WTC11 (cell line): Measurements from ENCODE around the gene SVOPL. TPM values are rescaled to one million over a fixed set of nuclear protein-coding genes. Genes with fewer than 3 reads are reported as not detected.

Source experiments
- ATAC-seq: fragments of 200-7000 bp; cut with Tn5 transposase; 2 replicates; pipeline ENCODE4 v1.10.0; 2021; ENCODE audit warnings: mild to moderate bottlenecking, moderate library complexity
- CTCF ChIA-PET: fragments of 300-600 bp; sonication (Branson Sonifier 250); formaldehyde crosslinking; loops from one replicate; lab custom pipeline; 2021; ENCODE audit warnings: antibody characterized with exemption; lab: Charles Lee
- POLR2A ChIA-PET: fragments of 350-600 bp; sonication (Branson Sonifier 250); formaldehyde crosslinking; loops from one replicate; lab custom pipeline; 2021; ENCODE audit warnings: antibody characterized with exemption; lab: Charles Lee
- DNase-seq: peaks from one replicate; pipeline ENCODE4 v3.0.0; 2021; ENCODE audit warnings: low spot score
- H3K27ac Mint-ChIP-seq: 2 replicates; pipeline ENCODE4 v1.8.0; 2021; ENCODE audit warnings: mixed read lengths
- H3K27me3 Mint-ChIP-seq: 2 replicates; pipeline ENCODE4 v1.8.0; 2021; ENCODE audit warnings: low read depth, mild to moderate bottlenecking, moderate library complexity, mixed read lengths
- H3K36me3 Mint-ChIP-seq: 2 replicates; pipeline ENCODE4 v1.8.0; 2021; ENCODE audit warnings: mixed read lengths
- H3K4me1 Mint-ChIP-seq: 2 replicates; pipeline ENCODE4 v1.8.0; 2022; ENCODE audit warnings: mixed read lengths
- H3K4me3 Mint-ChIP-seq: 2 replicates; pipeline ENCODE4 v1.8.0; 2021; ENCODE audit warnings: mild to moderate bottlenecking, moderate library complexity, mixed read lengths
- H3K9me3 Mint-ChIP-seq: 2 replicates; pipeline ENCODE4 v1.8.0; 2021; ENCODE audit warnings: mixed read lengths
- AFF4 ChIP-seq: sonication (generic); formaldehyde crosslinking; IDR thresholded peaks from 2 replicates; pipeline ENCODE4 v1.8.1; 2023; ENCODE audit warnings: mild to moderate bottlenecking, missing genetic modification reagents, borderline replicate concordance
- ARID4B ChIP-seq: sonication (generic); formaldehyde crosslinking; IDR thresholded peaks from 2 replicates; pipeline ENCODE4 v1.8.0; 2023; ENCODE audit warnings: missing genetic modification reagents, mild to moderate bottlenecking, borderline replicate concordance
- ATF6 ChIP-seq: sonication (generic); formaldehyde crosslinking; IDR thresholded peaks from 2 replicates; pipeline ENCODE4 v1.8.1; 2023; ENCODE audit warnings: mild to moderate bottlenecking, missing genetic modification reagents
- CDX4 ChIP-seq: fragments of 250-450 bp; sonication (Bioruptor Pico); IDR thresholded peaks from 2 replicates; pipeline ENCODE4 v1.9.0; 2021; ENCODE audit warnings: moderate library complexity, mild to moderate bottlenecking, inconsistent platforms, borderline replicate concordance
- CREB1 ChIP-seq: sonication (generic); formaldehyde crosslinking; IDR thresholded peaks from 2 replicates; pipeline ENCODE4 v1.8.0; 2023; ENCODE audit warnings: mild to moderate bottlenecking, missing genetic modification reagents
- E2F1 ChIP-seq: sonication (generic); formaldehyde crosslinking; IDR thresholded peaks from 2 replicates; pipeline ENCODE4 v1.8.0; 2022; ENCODE audit warnings: mild to moderate bottlenecking, missing genetic modification reagents
- EMX1 ChIP-seq: fragments of 250-450 bp; sonication (Bioruptor Pico); IDR thresholded peaks from 2 replicates; pipeline ENCODE4 v1.8.0; 2021; ENCODE audit warnings: mild to moderate bottlenecking
- ESRRA ChIP-seq: sonication (generic); formaldehyde crosslinking; IDR thresholded peaks from 2 replicates; pipeline ENCODE4 v1.8.1; 2022; ENCODE audit warnings: mild to moderate bottlenecking, missing genetic modification reagents, borderline replicate concordance
- GABPB1 ChIP-seq: sonication (generic); formaldehyde crosslinking; IDR thresholded peaks from 2 replicates; pipeline ENCODE4 v1.8.1; 2023; ENCODE audit warnings: mild to moderate bottlenecking, missing genetic modification reagents
- GTF2I ChIP-seq: fragments of 250-450 bp; sonication (Bioruptor Pico); conservative IDR thresholded peaks from 2 replicates; pipeline ENCODE4 v1.4.0; 2021; ENCODE audit warnings: mild to moderate bottlenecking
- HMGXB4 ChIP-seq: sonication (generic); formaldehyde crosslinking; IDR thresholded peaks from 2 replicates; pipeline ENCODE4 v1.8.1; 2023; ENCODE audit warnings: mild to moderate bottlenecking, moderate library complexity, missing genetic modification reagents
- NFATC4 ChIP-seq: fragments of 250-450 bp; sonication (Bioruptor Pico); IDR thresholded peaks from 2 replicates; pipeline ENCODE4 v1.9.0; 2021; ENCODE audit warnings: mild to moderate bottlenecking
- NFE2L1 ChIP-seq: sonication (generic); formaldehyde crosslinking; IDR thresholded peaks from 2 replicates; pipeline ENCODE4 v1.8.1; 2023; ENCODE audit warnings: missing genetic modification reagents
- NFYB ChIP-seq: sonication (generic); formaldehyde crosslinking; conservative IDR thresholded peaks from 2 replicates; pipeline ENCODE4 v1.8.0; 2022; ENCODE audit warnings: low read depth, missing genetic modification reagents
- PRRX2 ChIP-seq: fragments of 250-450 bp; sonication (Bioruptor Pico); IDR thresholded peaks from 2 replicates; pipeline ENCODE4 v1.8.0; 2021; ENCODE audit warnings: mild to moderate bottlenecking
- RELA ChIP-seq: sonication (generic); formaldehyde crosslinking; IDR thresholded peaks from 2 replicates; pipeline ENCODE4 v1.8.1; 2022; ENCODE audit warnings: missing genetic modification reagents, mild to moderate bottlenecking, borderline replicate concordance
- ZNF263 ChIP-seq: sonication (generic); formaldehyde crosslinking; IDR thresholded peaks from 2 replicates; pipeline ENCODE4 v1.8.1; 2022; ENCODE audit warnings: low read depth, mild to moderate bottlenecking, moderate library complexity, missing genetic modification reagents
- ZNF317 ChIP-seq: sonication (generic); formaldehyde crosslinking; IDR thresholded peaks from 2 replicates; pipeline ENCODE4 v1.8.1; 2023; ENCODE audit warnings: low read depth, mild to moderate bottlenecking, moderate library complexity, missing genetic modification reagents, borderline replicate concordance
- total RNA-seq: library from RNA; stranded (reverse); gene quantifications from 3 replicates; pipeline ENCODE4 v1.2.3, GENCODE V29; 2021
- TF ChIP-seq, protein P1 (sequence below): sonication (generic); formaldehyde crosslinking; IDR thresholded peaks from 2 replicates; pipeline ENCODE4 v1.8.0; 2022; ENCODE audit warnings: missing genetic modification reagents

The SVOPL gene
- total RNA-seq, 1 experiment from 2014 or later = 1.9 TPM

DNA sequence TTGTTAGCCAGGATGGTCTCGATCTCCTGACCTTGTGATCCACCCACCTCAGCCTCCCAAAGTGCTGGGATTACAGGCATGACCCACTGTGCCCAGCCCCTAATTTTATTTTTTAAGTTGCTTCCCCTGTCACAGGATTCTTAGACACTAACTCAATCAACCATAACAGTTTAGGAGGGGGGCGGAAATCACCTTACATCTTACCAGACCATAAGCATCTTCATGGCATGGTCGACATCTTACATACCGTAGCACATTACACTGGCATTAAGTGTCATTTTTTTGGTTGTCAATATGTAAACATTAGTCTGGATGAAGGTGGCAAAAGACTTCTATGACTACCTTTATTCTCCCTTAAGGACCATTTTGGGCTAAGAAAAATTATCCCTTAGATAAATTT lies 145.5 kb downstream of the SVOPL start:
- CTCF ChIA-PET = no interaction called here
- Mint-ChIP-seq H3K4me3 (no peak overlapping the region), H3K4me1 (no peaks in the 10 kb centered on the region), H3K27me3 (peaks cover 6% of the 10 kb centered on the region; the same call in 1 of the 2 replicates), H3K9me3 (peaks cover 74% of the 10 kb centered on the region)
- TF ChIP-seq CDX4 = no peak
- TF ChIP-seq NFYB (CRISPR knock-in tag) = no peak
- TF ChIP-seq PRRX2 = no peak
- TF ChIP-seq RELA (CRISPR knock-in tag) = no peak
- TF ChIP-seq ATF6 = no peak
- no peak for TF ChIP-seq GTF2I (CRISPR knock-in tag)
- TF ChIP-seq ZNF263 = no peak
- no peak for TF ChIP-seq HMGXB4 (CRISPR knock-in tag)
- TF ChIP-seq AFF4 (CRISPR knock-in tag) = no peak
- TF ChIP-seq CREB1 (CRISPR knock-in tag) = no peak
- TF ChIP-seq GABPB1 (CRISPR knock-in tag) = no peak
- no peak for TF ChIP-seq ARID4B (CRISPR knock-in tag)
- no peak for TF ChIP-seq EMX1
- TF ChIP-seq NFE2L1 = no peak
- TF ChIP-seq, protein P1, sequence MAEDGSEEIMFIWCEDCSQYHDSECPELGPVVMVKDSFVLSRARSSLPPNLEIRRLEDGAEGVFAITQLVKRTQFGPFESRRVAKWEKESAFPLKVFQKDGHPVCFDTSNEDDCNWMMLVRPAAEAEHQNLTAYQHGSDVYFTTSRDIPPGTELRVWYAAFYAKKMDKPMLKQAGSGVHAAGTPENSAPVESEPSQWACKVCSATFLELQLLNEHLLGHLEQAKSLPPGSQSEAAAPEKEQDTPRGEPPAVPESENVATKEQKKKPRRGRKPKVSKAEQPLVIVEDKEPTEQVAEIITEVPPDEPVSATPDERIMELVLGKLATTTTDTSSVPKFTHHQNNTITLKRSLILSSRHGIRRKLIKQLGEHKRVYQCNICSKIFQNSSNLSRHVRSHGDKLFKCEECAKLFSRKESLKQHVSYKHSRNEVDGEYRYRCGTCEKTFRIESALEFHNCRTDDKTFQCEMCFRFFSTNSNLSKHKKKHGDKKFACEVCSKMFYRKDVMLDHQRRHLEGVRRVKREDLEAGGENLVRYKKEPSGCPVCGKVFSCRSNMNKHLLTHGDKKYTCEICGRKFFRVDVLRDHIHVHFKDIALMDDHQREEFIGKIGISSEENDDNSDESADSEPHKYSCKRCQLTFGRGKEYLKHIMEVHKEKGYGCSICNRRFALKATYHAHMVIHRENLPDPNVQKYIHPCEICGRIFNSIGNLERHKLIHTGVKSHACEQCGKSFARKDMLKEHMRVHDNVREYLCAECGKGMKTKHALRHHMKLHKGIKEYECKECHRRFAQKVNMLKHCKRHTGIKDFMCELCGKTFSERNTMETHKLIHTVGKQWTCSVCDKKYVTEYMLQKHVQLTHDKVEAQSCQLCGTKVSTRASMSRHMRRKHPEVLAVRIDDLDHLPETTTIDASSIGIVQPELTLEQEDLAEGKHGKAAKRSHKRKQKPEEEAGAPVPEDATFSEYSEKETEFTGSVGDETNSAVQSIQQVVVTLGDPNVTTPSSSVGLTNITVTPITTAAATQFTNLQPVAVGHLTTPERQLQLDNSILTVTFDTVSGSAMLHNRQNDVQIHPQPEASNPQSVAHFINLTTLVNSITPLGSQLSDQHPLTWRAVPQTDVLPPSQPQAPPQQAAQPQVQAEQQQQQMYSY (CRISPR knock-in tag) = no peak
- TF ChIP-seq ZNF317 = no peak
- TF ChIP-seq E2F1 = no peak
- no peak for TF ChIP-seq ESRRA (CRISPR knock-in tag)
- TF ChIP-seq NFATC4 (CRISPR knock-in tag) = no peak
- TF ChIP-seq, all 79 proteins: peak for 0
- POLR2A ChIA-PET = no interaction called here
- Mint-ChIP-seq H3K27ac (no peak overlapping the region), H3K36me3 (peaks cover 98% of the 10 kb centered on the region)
- DNase-seq (no peak), ATAC-seq (no peak)
